HFFc6 (cell line): ENCODE data around the gene RASSF5. TPM values are rescaled to one million over a fixed set of nuclear protein-coding genes. Genes with fewer than 3 reads are reported as not detected.

Experiments
- DNase-seq: peaks from one replicate; pipeline ENCODE4 v3.0.0-alpha.2; 2018
- H3K27ac Mint-ChIP-seq: 2 replicates; pipeline ENCODE4 v1.8.0; 2020; ENCODE audit warnings: mild to moderate bottlenecking, mixed read lengths
- H3K27me3 Mint-ChIP-seq: 2 replicates; pipeline ENCODE4 v1.8.0; 2021; ENCODE audit warnings: mild to moderate bottlenecking, moderate library complexity, mixed read lengths; ENCODE audit not compliant: insufficient read depth
- H3K36me3 Mint-ChIP-seq: 2 replicates; pipeline ENCODE4 v1.8.0; 2021; ENCODE audit warnings: low read depth, mixed read lengths
- H3K4me1 Mint-ChIP-seq: 2 replicates; pipeline ENCODE4 v1.8.0; 2020; ENCODE audit warnings: low read depth, mixed read lengths
- H3K4me3 Mint-ChIP-seq: 2 replicates; pipeline ENCODE4 v1.8.0; 2020; ENCODE audit warnings: mild to moderate bottlenecking, moderate library complexity, mixed read lengths
- H3K9me3 Mint-ChIP-seq: 2 replicates; pipeline ENCODE4 v1.8.0; 2020; ENCODE audit warnings: mild to moderate bottlenecking, mixed read lengths
- total RNA-seq, 6 experiments: library from RNA; stranded (reverse); fragmentation: NEBNext Ultra II Directional; extraction: Animal tissue kit (Norgen Biotek cat#: 25700); gene quantifications; 2 replicates in 1 of 6; 3 replicates in 5 of 6; pipeline ENCODE4 v1.2.3, GENCODE V29; 2021
- TF ChIP-seq, protein P1 (sequence below): fragments of 200-600 bp; sonication (generic); IDR thresholded peaks from 2 replicates; pipeline ENCODE4 v1.5.0; 2021; ENCODE audit warnings: antibody characterized with exemption, mild to moderate bottlenecking

RASSF5 gene
- total RNA-seq, 6 experiments from 2014 or later: 0.52 to 1.1 (median 0.82) TPM

- peaks cover 6% of the 10 kb centered on the region for H3K27me3 Mint-ChIP-seq
- no peak overlapping the region for H3K27ac Mint-ChIP-seq
- H3K4me1 Mint-ChIP-seq: peaks cover 29% of the 10 kb centered on the region
- H3K4me3 Mint-ChIP-seq: no peak overlapping the region
- H3K36me3 Mint-ChIP-seq: no peaks in the 10 kb centered on the region; the same call in 1 of the 2 replicates
- no peaks in the 10 kb centered on the region for H3K9me3 Mint-ChIP-seq
- TF ChIP-seq, protein P1, sequence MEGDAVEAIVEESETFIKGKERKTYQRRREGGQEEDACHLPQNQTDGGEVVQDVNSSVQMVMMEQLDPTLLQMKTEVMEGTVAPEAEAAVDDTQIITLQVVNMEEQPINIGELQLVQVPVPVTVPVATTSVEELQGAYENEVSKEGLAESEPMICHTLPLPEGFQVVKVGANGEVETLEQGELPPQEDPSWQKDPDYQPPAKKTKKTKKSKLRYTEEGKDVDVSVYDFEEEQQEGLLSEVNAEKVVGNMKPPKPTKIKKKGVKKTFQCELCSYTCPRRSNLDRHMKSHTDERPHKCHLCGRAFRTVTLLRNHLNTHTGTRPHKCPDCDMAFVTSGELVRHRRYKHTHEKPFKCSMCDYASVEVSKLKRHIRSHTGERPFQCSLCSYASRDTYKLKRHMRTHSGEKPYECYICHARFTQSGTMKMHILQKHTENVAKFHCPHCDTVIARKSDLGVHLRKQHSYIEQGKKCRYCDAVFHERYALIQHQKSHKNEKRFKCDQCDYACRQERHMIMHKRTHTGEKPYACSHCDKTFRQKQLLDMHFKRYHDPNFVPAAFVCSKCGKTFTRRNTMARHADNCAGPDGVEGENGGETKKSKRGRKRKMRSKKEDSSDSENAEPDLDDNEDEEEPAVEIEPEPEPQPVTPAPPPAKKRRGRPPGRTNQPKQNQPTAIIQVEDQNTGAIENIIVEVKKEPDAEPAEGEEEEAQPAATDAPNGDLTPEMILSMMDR: no peak
- no peak for DNase-seq
Observed at GRCh38 chr1:206581571-206581981, 74.2 kb downstream of the RASSF5 start.

DNA sequence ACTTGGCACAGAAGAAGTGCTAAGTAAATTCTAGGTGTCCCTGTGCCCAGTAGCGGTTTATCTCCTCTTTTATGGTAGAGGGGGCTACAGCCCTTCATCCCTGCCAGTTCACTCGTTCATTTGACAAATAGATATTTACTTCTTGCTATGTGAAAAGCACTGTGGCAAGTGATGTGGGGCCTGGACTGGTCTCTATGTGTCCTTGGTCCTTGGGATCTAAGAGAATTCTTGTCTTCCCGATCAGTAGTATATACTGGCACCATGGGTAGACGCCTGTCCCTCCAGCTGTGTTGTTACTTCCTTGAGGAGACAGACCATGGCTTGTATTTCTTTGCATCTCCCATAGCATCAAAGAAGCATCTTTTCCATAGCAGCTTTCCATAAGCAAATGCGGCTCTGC is 75.2 kb downstream of the RASSF5 start:
- H3K27ac Mint-ChIP-seq: no peak overlapping the region
- no peak overlapping the region for H3K4me3 Mint-ChIP-seq
- H3K4me1 Mint-ChIP-seq: peaks cover 29% of the 10 kb centered on the region
- H3K27me3 Mint-ChIP-seq: peaks cover 8% of the 10 kb centered on the region
- H3K36me3 Mint-ChIP-seq: peaks cover 7% of the 10 kb centered on the region
- no peaks in the 10 kb centered on the region for H3K9me3 Mint-ChIP-seq
- TF ChIP-seq, protein P1: no peak
- no peak for DNase-seq

DNA sequence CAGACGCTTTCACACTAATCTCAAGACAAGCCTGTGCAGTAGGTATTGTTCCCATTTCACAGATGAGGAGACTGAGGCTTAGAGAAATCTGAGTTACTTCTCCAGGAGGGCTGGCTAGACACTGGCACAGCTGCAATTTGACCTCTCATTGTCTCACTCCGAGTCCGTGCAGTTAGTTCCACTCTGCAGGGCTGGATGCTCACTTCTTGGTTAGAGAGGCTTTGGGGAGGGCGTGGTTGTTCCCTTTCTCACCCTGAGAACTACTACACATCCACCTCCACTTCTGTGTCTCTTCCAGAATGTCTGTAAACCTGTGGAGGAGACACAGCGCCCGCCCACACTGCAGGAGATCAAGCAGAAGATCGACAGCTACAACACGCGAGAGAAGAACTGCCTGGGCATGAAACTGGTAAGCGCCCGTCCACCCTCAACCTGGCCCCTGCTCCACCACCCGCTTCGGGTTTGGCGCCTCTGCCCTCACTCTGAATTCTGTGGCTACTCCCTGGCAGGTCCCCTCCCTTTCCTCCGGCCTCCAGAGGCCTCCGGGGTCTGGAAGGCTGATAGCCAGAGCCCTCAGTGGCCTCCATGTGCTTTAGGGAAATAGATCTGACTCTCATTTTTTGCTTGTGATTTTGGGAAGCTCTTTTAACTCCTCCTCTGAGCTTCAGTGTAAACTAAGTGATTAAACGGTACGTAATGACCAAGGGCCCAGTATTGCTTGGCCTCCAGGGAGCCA is 75.8 kb downstream of the RASSF5 start:
- H3K4me3 Mint-ChIP-seq: no peak overlapping the region; the same call in 1 of the 2 replicates
- H3K27ac Mint-ChIP-seq: no peak overlapping the region
- H3K4me1 Mint-ChIP-seq: peaks cover 27% of the 10 kb centered on the region
- TF ChIP-seq, protein P1: no peak
- peaks cover 8% of the 10 kb centered on the region for H3K36me3 Mint-ChIP-seq
- H3K9me3 Mint-ChIP-seq: no peaks in the 10 kb centered on the region
- no peak for DNase-seq
- H3K27me3 Mint-ChIP-seq: peaks cover 8% of the 10 kb centered on the region

GRCh38 chr1:206583707-206584648 is 76.6 kb downstream of the RASSF5 start:
- Mint-ChIP-seq H3K4me3 (no peak overlapping the region; the same call in 1 of the 2 replicates), H3K36me3 (peaks cover 8% of the 10 kb centered on the region), H3K27ac (no peak overlapping the region), H3K27me3 (peaks cover 8% of the 10 kb centered on the region), H3K9me3 (no peaks in the 10 kb centered on the region), H3K4me1 (peaks cover 25% of the 10 kb centered on the region)
- TF ChIP-seq, protein P1: peak; percentile 99
- peak; percentile 58 for DNase-seq

DNA sequence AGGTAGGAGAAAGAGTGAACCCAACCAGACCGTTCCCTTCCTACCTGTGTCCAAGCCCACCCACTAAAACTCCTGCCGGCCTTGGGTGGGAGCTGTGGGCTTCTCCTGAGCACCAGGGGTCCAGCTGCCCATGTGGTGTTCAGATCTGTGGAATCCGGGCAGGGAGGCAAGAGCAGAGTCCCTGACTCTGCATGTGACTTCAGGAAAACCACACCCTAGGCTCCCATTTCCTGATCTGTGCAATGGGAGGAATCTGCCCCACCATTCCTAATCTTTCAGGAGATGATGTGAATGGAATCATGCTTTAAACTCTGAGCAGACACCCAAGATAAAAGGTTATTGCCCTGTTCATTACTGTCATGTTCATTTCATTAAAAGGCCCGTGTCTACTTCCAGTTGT is 77.4 kb downstream of the RASSF5 start:
- H3K9me3 Mint-ChIP-seq: no peaks in the 10 kb centered on the region
- no peak overlapping the region for H3K27ac Mint-ChIP-seq
- H3K36me3 Mint-ChIP-seq: peaks cover 8% of the 10 kb centered on the region
- H3K27me3 Mint-ChIP-seq: peaks cover 8% of the 10 kb centered on the region
- no peak overlapping the region for H3K4me3 Mint-ChIP-seq
- TF ChIP-seq, protein P1: no peak
- H3K4me1 Mint-ChIP-seq: peaks cover 25% of the 10 kb centered on the region
- no peak for DNase-seq
